ENCODE data around the gene NDUFS6.

DNA sequence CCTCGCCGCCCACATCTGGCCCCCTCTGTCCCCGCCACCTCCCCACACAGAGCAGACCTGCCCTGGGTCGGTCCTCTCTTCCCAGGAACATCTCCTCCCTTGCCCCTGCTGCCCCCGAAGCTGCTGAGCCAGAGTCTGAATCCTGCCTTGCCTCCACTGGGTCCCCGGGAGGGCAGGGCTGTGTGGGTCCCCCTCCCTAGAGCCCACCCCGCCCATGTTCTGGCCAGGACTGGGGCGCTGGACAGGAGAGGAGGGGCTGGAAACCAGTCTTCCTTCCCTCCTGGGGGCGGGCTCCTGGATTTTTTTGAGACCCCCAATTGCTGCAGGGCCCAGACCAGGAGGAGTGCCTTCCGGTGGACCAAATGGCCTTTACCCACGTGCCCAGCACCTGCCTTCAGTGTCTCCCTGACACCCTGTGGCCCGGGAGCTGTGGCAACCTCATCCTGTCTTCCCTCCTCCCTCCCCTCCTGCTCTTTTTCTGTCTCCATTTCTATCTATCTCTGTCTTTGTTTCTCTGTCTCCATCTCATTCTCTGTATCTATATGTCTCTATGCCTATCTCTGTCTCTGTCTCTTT, 13.6 kb upstream of the NDUFS6 start:
- TF ChIP-seq ZFP30 (CRISPR knock-in tag; IDR thresholded peaks at IDR 0.05) = no peak
- no peak for TF ChIP-seq ZFP3 (CRISPR knock-in tag; IDR thresholded peaks at IDR 0.05)
- no peak for TF ChIP-seq ARNTL (CRISPR knock-in tag; IDR thresholded peaks at IDR 0.05; ENCODE audit: borderline replicate concordance, low read depth)
- TF ChIP-seq, protein P1, sequence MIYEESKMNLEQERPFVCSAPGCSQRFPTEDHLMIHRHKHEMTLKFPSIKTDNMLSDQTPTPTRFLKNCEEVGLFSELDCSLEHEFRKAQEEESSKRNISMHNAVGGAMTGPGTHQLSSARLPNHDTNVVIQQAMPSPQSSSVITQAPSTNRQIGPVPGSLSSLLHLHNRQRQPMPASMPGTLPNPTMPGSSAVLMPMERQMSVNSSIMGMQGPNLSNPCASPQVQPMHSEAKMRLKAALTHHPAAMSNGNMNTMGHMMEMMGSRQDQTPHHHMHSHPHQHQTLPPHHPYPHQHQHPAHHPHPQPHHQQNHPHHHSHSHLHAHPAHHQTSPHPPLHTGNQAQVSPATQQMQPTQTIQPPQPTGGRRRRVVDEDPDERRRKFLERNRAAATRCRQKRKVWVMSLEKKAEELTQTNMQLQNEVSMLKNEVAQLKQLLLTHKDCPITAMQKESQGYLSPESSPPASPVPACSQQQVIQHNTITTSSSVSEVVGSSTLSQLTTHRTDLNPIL (CRISPR knock-in tag; IDR thresholded peaks at IDR 0.05; ENCODE audit: low read depth) = no peak
- no peak for TF ChIP-seq SNAI2 (CRISPR knock-in tag; IDR thresholded peaks at IDR 0.05)
- TF ChIP-seq PATZ1 (CRISPR knock-in tag; IDR thresholded peaks at IDR 0.05; ENCODE audit: borderline replicate concordance) = no peak
- no peak for TF ChIP-seq BACH2 (CRISPR knock-in tag; IDR thresholded peaks at IDR 0.05; ENCODE audit: borderline replicate concordance)
- no peak for TF ChIP-seq PPARA (CRISPR knock-in tag; IDR thresholded peaks at IDR 0.05; ENCODE audit: borderline replicate concordance)
- no peak for TF ChIP-seq TCF4 (CRISPR knock-in tag; IDR thresholded peaks at IDR 0.05; ENCODE audit: borderline replicate concordance)

Data from SK-N-SH treated with all-trans-retinoic acid at 6 μM for 48 hours (cell line).